Right renal pelvis (tissue), 4 donors: ENCODE results near the gene FFAR2. TPM values are rescaled to one million over a fixed set of nuclear protein-coding genes. Genes with fewer than 3 reads are reported as not detected.
"Not testable (repeated sequence)": the region's sequence is repeated elsewhere in the genome, so short reads cannot be mapped to it uniquely, and the experiment has no call there.

ENCODE experiments used
- DNase-seq, 4 donors: peaks; one replicate each; pipeline ENCODE4 v3.0.0-alpha.2; 2013; ENCODE audit warnings: low read depth in 4 of 4, low spot score in 3 of 4, missing footprints in 1 of 4
- polyA plus RNA-seq, 4 donors: library from polyadenylated mRNA; unstranded; fragments of 120-200 nt; gene quantifications; one replicate each; pipeline ENCODE4 v1.2.1, GENCODE V29; 2013; ENCODE audit not compliant: insufficient read length in 4 of 4

The FFAR2 gene
- polyA plus RNA-seq, 4 donors: 0.21 to 0.37 (median 0.33) TPM

DNA sequence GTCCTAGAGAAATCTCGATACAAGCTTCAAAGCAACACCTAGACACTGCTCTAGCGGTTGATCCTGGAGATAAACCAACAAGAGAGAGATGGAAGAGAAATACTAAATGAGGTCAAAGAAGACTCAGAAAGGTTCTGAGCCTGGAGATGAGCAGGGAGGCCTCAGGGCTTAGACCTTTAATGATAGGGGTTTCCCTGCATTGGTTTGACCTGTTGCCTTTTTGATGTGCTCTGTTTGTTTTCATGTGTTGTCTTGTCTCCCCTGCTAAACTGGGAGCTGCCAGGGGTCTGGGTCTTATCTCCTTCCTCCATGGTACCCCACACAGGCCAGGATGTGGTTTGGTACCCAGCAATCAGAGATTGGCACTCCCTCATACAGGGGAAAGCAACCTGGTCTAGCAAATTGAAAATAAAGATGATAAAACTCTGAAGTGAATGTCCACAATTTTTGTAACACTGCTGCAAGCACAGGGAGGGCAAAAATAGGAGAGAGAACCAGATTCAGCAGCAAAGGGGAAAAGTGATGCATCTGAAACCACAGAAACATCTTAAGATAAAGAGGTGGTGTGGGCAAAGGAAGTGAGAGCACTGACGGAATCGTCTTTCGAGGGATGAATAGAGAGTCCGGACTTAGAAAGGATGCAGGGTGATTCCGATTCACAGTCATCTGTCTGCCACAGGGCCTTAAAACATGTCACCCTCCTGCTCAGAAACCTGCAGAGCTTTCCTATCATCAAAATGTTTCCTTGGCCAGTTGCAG lies 3.5 kb downstream of the FFAR2 start:
- DNase-seq: no peak

DNA sequence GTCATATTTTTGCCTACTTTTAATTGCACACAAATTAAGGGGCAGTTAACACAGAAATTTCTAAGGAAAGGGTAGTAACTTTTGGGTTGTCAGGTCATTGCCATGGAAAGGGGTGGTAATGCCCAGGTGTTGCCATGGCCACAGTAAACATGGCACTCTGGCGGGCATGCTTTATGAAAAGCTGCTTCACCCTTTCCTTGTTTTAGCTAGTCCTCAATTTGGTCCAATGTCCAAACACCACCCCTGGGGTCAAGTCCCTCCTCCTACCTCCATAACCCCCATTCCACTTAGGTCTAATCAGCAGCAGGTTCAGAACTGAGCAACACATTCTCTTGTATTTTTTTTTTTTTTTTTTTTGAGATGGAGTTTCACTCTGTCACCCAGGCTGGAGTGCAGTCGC lies 6.6 kb downstream of the FFAR2 start:
- DNase-seq: no peak

DNA sequence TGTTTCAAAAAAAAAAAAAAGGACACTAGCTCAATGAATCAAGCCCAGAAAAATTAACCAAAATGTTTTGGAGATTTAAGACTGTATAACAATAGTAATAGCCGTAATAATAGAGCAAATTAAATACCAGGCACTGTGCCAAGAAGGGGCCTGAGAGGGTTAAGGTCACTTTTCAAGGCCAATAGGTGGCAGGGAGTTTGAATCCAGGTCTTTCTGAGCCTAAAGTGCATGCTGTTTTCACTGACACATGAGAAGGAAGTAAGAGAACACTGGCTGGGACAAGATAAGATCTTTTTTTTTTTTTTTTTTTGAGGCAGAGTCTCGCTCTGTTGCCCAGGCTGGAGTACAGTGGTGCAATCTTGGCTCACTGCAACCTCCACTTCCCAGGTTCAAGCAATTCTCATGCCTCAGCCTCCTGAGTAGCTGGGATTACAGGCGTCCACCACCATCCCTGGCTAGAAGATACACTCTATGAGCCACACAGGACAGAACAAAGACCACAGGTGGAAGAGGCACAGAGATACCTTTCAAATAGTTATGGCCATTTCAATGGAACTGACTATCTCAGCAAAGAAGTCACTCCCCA lies 7.7 kb downstream of the FFAR2 start:
- no peak for DNase-seq

GRCh38 chr19:35457173-35457572 lies 9.1 kb downstream of the FFAR2 start:
- no peak for DNase-seq

DNA sequence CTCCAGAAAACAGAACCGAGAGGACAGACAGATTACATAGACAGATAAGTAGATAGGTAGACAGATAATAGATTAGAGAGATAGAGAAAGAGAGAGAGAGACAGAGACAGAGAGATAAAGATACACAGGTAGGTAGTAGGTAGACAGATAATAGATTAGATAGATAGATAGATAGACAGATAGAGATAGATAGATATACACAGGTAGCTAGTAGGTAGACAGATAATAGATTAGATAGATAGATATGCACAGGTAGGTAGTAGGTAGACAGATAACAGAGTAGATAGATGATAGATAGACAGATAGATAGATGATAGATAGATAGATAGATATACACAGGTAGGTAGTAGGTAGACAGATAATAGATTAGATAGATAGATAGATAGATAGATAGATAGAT lies 10.1 kb downstream of the FFAR2 start:
- DNase-seq: no peak

- no peak for DNase-seq
Measured at GRCh38 chr19:35458731-35459391, 10.8 kb downstream of the FFAR2 start.

DNA sequence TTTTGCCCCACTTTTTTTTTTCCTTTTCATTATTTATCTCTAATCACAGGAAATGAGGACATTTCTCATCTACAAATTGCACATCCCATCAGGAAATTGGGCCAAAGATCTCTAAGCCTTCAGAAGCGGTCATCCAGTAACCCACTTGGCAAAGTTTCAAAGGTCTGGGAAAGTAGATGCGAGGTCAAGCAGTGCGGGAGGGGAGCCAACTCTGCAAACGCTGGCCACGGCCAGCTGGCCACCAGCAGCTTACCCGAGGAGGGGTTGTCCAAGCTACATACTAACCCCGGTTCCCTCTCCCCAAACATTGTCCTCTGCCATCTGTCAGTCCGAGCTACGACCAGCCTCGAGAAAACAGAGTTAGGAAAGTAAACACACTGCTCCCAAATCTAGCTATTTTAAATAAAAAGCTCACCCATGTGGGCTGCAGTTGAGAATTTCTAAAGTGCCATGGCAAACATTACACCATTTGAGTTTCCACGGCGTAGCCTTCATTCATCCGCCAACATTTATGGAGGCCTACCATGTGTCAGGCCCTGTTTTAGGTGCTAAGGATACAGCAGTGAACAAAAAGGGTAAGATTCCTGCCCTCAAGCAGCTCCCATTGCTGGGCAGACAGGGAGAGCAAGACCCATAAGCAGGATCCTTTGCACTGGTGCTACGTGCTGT lies 11.5 kb downstream of the FFAR2 start:
- no peak for DNase-seq

GRCh38 chr19:35460608-35461007 lies 12.6 kb downstream of the FFAR2 start:
- DNase-seq: no peak

DNA sequence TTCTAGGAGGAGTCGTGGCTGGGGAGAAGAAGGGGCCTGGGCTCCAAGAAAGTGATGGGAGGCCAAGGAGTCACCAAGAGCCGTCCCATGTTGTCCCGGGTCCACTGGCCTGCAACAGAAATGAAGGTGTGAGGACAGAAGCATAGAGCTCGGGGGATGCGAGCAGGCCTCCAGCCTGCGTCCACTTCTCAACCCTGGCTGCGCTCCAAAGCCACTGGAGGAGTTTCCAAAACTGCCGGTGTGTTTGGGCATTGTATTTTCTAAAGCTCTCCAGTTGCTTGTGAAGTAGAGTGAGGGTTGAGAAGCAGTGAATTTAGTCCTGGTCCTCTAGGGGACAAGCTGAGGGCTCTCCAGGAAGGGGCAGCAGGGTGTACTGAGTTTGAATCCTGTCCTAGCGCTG lies 13.0 kb downstream of the FFAR2 start:
- no peak for DNase-seq

GRCh38 chr19:35461788-35462187 lies 13.7 kb downstream of the FFAR2 start:
- not testable (repeated sequence) for DNase-seq

GRCh38 chr19:35462476-35462953 lies 14.5 kb downstream of the FFAR2 start:
- no peak for DNase-seq

DNA sequence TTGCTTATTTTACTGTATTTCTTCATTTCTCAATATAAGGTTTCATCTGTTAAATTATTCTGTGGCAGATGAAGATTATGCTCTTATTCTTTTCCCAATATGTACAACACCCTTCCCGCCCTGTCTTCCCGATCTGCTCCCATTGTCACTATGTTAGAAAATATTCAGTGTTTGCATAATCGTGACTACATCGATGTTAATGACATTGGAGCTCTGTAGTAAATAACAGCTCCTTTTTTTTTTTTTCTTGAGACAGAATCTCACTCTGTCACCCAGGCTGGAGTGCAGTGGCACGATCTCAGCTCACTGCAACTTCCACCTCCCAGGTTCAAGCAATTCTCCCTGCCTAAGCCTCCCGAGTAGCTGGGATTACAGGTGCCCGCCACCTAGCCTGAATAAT lies 14.9 kb downstream of the FFAR2 start:
- not testable (repeated sequence) for DNase-seq

DNA sequence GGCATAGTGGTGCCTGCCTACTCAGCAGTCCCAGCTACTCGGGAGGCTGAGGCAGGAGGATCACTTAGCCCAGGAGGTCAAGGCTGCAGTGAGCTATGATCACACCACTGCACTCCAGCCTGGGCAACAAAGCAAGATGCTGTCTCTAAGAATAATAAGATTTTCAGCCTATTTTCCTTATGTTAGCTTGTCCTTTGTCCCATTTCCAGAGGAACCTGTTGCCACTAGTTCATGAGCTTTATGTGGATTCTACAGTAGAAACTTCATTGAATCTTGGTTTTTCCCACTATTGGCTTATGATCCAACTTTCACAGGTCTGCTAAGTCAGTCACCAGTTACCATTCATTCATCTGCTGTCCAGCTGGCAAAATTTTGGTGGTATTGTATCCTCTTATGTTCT lies 18.2 kb downstream of the FFAR2 start:
- no peak for DNase-seq

GRCh38 chr19:35468637-35469036 lies 20.6 kb downstream of the FFAR2 start:
- no peak for DNase-seq

GRCh38 chr19:35470128-35470527 lies 22.1 kb downstream of the FFAR2 start:
- no peak for DNase-seq

GRCh38 chr19:35471075-35471474 lies 23.0 kb downstream of the FFAR2 start:
- DNase-seq: not testable (repeated sequence)

- no peak for DNase-seq
Measured at GRCh38 chr19:35471946-35472345, 23.9 kb downstream of the FFAR2 start.

GRCh38 chr19:35474104-35474503 lies 26.0 kb downstream of the FFAR2 start:
- DNase-seq: no peak

DNA sequence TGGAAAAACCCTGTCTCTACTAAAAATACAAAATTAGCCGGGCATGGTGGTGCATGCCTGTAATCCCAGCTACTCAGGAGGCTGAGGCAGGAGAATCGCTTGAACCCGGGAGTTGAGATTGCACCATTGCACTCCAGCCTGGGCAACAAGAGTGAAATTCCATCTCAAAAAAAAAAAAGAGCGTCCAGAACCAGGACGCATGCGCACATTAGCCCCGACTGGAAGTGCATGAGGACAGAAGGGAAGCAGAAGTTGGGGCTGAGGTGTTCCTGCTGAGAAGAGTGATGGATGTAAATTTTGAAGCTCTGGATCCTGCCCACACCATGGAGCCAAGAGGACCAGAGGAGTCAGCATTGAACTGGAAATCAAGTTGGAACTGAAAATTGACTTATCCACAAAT lies 26.5 kb downstream of the FFAR2 start:
- DNase-seq: not testable (repeated sequence)

DNA sequence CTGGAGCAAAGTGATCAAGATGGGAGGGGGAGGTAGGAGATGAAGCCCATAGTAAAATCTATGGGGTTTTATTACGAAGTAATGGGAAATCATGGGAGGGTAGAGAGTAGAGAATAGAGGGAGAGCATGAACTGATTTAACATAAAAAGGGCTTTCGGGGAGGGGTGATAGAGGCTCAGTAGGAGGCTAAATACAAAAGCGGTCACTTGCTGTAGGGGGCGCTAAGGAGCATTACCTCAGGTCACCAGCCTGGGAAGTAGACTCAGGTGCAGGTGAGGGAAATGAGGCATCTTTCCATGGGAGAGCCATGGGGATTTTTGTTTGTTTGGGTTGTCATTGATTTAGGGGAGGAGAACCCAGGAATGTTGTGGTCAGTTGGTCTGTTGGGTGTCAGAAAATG lies 28.1 kb downstream of the FFAR2 start:
- DNase-seq: no peak
